Activated naive CD4-positive, alpha-beta T cell (primary cell): Measurements from ENCODE around the gene C1orf174.

Experiments
- DNase-seq, 4 experiments: peaks; one replicate each; lab custom pipeline; 2025; lab: John Stamatoyannopoulos, UW

Gene C1orf174

GRCh38 chr1:3868464-3869006, 31.5 kb downstream of the C1orf174 start:
- DNase-seq, result no peak

DNA sequence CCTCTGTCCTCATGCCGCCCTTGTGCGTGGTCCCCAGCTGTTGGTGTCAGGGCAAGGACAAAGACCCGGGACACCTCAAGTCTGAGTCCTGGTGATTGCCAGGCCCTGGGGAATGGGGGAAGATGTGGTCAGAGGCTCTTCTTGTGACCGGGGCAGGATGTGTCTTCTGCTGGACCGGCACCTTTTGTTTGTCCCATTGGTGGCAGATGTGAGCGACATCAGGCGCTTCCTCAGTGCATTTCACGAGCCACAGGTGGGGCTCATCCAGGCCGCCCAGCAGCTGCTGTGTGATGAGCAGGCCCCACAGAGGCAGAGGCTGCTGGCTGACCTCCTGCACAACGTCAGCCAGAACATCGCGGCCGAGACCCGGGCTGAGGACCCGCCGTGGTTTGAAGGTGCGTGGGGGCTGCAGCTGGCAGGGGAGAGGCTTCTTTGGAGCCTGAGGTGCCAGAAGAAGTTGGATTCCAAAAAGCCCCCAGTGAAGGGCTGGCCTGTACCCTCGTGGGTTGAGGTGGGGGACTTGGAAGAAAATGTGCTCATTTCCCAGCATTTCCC, 34.4 kb downstream of the C1orf174 start:
- no peak for DNase-seq

GRCh38 chr1:3864884-3865283, 35.2 kb downstream of the C1orf174 start:
- no peak for DNase-seq

GRCh38 chr1:3863231-3863935, 36.7 kb downstream of the C1orf174 start:
- no peak for DNase-seq

DNA sequence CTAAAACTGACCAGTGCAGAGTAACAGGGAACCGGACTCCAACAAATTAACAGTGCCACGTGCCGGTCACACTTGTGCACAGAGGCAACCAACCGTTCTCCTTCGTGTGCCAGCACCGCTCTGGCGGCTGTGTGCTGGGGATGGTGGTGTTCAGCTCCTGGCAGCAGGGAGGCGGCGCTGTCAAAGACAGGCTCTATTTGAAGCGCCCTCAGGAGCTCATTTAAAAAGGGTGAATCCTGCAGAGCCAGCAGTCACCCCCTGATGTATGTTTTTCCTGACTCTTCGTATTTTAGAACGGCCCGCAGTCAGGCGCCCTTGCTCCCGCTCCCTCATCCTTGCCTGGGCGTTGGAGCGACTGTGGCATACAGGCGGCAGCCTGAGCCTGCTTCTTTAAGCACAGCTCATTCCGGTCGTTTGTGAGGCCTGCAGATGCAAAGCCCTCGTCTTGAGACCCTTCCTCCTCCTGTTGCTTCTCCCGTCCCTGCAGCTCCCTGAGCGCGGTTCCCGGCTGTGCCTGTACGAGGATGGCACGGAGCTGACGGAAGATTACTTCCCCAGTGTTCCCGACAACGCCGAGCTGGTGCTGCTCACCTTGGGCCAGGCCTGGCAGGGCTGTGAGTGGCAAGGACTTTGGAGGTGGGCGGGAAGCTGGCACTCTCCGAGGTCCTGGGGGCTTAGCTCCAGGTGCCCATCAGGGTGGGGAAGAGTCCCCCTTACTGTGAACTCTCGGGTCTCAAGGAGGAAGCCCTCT, 41.7 kb downstream of the C1orf174 start:
- no peak for DNase-seq

DNA sequence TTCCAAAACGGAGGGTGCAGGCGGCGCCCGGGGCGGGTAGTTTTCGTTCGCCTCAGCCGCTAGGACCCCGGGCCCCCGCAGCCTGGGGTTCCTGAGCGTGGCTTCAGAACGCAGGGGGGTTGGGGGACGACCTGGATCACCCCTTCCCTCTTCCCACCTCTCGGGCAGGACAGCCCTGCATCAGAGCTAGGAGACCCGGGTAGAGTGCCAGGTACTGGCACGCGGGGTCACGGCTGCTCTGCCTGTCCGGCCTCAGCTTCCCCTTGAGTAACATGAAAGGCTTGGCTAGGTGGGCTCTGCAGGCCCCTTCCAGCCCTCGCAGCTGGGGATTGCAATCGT, 42.3 kb downstream of the C1orf174 start:
- DNase-seq, result no peak

DNA sequence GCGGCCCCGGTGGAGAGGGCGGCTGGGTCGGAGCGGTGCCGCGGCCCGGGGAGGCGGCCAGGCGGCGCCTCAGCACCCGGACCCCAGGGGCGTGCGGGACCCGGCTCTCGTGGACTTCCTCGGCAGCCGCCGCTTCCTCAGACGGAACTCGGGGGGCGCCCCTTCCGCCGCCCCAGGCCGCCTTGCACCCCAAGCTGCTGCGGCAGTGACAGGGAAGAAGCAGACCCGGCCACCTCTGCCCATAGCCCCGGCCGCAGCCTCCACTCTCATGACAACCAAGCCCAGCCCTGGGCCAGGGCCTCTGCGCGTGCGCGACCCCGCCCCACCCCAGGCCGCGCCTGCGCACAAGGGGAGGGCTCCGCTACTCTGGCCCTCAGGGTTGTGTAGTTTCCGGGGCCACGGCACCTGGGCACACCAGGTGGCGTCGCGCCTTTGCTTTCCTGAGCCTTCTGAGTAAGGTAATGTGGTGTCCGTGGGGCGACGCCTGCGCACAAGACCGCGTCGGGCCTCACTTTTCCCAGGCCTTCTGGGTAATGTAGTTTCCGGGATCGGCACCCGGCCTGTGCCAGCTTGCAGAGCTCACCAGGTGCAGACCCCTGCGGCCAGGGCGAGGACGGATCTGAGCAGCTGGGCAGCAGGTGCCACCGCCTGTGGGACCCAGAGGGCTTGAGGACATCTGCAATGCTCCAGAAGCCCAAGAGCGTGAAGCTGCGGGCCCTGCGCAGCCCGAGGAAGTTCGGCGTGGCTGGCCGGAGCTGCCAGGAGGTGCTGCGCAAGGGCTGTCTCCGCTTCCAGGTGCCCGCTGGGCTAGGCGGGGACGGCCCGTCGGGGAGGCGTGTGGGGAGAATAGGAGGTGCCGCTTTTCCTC, 42.9 kb downstream of the C1orf174 start, which contains the start of the genes CEP104 and DFFB:
Gene CEP104, minus strand, starts transcription at position 289 of the 868 bp plus-strand sequence. CDS start 4,804 bp downstream, outside the sequence.
Gene DFFB, plus strand, starts transcription at position 554 of the 868 bp plus-strand sequence. Its CDS starts 128 bp downstream, at position 682.
- peak; percentile 88 to 96 (median 94) for DNase-seq

DNA sequence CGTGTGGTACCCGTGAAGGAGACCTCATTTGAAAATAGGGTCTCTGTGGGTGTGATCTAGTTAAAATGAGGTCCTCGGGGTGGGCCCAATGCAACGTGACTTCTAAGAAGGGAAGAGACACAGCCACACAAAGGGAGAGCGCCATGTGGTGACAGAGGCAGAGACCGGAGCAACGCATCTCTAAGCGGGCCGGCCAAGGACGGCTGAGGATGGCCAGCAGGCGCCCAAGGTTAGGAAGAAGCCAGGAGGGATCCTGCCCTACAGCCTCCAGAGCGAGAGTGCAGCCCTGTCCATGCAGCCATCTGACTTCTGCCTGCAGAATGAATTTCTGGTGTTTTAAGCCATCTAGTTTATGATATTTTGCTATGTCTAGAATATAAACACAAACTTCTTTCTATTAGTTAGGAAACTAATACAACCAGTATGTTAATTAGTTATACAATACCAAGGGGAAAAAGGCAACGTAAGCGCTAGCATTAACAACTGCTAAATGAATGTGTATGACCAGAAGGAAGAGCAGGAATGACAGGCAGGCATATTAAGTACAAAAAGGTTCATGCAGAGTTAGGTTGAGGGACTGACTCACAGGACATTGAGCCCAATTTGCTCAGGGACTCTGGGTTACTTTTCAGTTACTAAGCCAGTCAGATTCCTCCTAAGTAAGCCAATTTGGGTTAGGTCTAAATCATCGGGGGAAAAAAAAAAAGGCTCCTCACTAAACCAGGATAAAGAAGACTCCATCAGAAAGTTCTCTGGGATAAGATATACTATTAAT, 47.2 kb downstream of the C1orf174 start:
- no peak for DNase-seq

GRCh38 chr1:3852091-3852490, 48.0 kb downstream of the C1orf174 start:
- no peak for DNase-seq

- no peak for DNase-seq
These were observed 48.8 kb downstream of the C1orf174 start for GRCh38 chr1:3851292-3851691.

GRCh38 chr1:3850857-3851256, 49.2 kb downstream of the C1orf174 start:
- DNase-seq, result no peak

- no peak for DNase-seq
These were observed 53.0 kb downstream of the C1orf174 start for GRCh38 chr1:3847081-3847480.

GRCh38 chr1:3846541-3846940, 53.5 kb downstream of the C1orf174 start:
- DNase-seq, result no peak

GRCh38 chr1:3842912-3843311, 57.2 kb downstream of the C1orf174 start:
- no peak for DNase-seq

DNA sequence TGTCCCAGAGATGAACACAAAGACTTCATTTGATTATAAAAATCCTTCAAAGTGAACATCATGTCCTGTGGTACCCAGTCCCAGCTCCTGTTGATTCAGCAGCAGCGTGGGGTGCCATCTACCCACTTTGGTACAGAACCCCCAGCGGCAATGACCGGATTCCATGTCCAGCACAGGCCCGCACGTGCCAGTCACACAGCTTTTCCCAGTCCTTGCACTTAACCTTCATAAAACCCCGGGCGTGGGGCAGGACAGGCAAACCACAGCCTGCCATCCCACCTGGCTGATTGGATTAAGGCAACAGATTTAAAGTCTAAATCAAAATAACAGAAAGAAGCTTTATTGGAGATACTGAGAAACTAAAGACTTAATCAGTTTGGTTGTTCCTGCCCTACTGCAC, 58.6 kb downstream of the C1orf174 start:
- no peak for DNase-seq
